GM23338 (cell line): Measurements from ENCODE around the gene ERN2. TPM values are rescaled to one million over a fixed set of nuclear protein-coding genes. Genes with fewer than 3 reads are reported as not detected.

Experiments used
- ATAC-seq: fragments of 200-7000 bp; cut with Tn5 transposase; 3 replicates; pipeline ENCODE4 v1.9.1; 2020
- DNase-seq: peaks from one replicate; pipeline ENCODE4 v3.0.0-alpha.2; 2015; ENCODE audit warnings: low spot score
- H2AFZ ChIP-seq: fragments of 200-600 bp; sonication (generic); 2 replicates; pipeline ENCODE4 v1.8.0; 2016; ENCODE audit warnings: antibody characterized with exemption, mild to moderate bottlenecking, moderate library complexity
- H3F3A ChIP-seq: fragments of 200-600 bp; sonication (generic); replicated peaks from 2 replicates; pipeline ENCODE4 v1.8.0; 2017; ENCODE audit warnings: antibody characterized with exemption, mixed run types, low read depth
- H3K27ac ChIP-seq: fragments of 200-600 bp; sonication (generic); 2 replicates; pipeline ENCODE4 v1.6.1; 2016; ENCODE audit warnings: low read depth
- H3K27me3 ChIP-seq: fragments of 200-600 bp; sonication (generic); 2 replicates; pipeline ENCODE4 v1.8.0; 2016; ENCODE audit warnings: mild to moderate bottlenecking, mixed run types, moderate library complexity; ENCODE audit not compliant: insufficient read depth
- H3K36me3 ChIP-seq: fragments of 200-600 bp; sonication (generic); 2 replicates; pipeline ENCODE4 v1.8.0; 2016; ENCODE audit warnings: mild to moderate bottlenecking; ENCODE audit not compliant: insufficient read depth
- H3K4me1 ChIP-seq: fragments of 200-600 bp; sonication (generic); 2 replicates; pipeline ENCODE4 v1.8.0; 2016; ENCODE audit warnings: mild to moderate bottlenecking, moderate library complexity; ENCODE audit not compliant: insufficient read depth
- H3K4me2 ChIP-seq: fragments of 200-600 bp; sonication (generic); 2 replicates; pipeline ENCODE4 v1.7.1; 2017; ENCODE audit warnings: mixed run types
- H3K4me3 ChIP-seq: fragments of 200-600 bp; sonication (generic); 2 replicates; pipeline ENCODE4 v1.6.1; 2016; ENCODE audit warnings: mixed run types
- H3K79me2 ChIP-seq: fragments of 200-600 bp; sonication (generic); replicated peaks from 2 replicates; pipeline ENCODE4 v1.8.0; 2017; ENCODE audit warnings: mild to moderate bottlenecking; ENCODE audit not compliant: insufficient read depth
- H3K9me2 ChIP-seq: fragments of 200-600 bp; sonication (generic); 2 replicates; pipeline ENCODE4 v1.8.0; 2017; ENCODE audit not compliant: insufficient read depth
- H4K20me1 ChIP-seq: fragments of 200-600 bp; sonication (generic); replicated peaks from 2 replicates; pipeline ENCODE4 v1.8.0; 2017; ENCODE audit warnings: mild to moderate bottlenecking; ENCODE audit not compliant: insufficient read depth
- H3K27ac Mint-ChIP-seq: 2 replicates; pipeline ENCODE4 v1.8.0; 2020; ENCODE audit warnings: inconsistent platforms, mild to moderate bottlenecking, moderate library complexity, mixed read lengths
- H3K27me3 Mint-ChIP-seq: 3 replicates; pipeline ENCODE4 v1.8.0; 2022; ENCODE audit warnings: low read depth, mild to moderate bottlenecking, moderate library complexity, mixed read lengths, inconsistent platforms; ENCODE audit not compliant: insufficient read depth, poor library complexity
- H3K36me3 Mint-ChIP-seq: 3 replicates; pipeline ENCODE4 v1.8.0; 2021; ENCODE audit warnings: low read depth, mild to moderate bottlenecking, inconsistent platforms, moderate library complexity, mixed read lengths
- H3K4me1 Mint-ChIP-seq: 3 replicates; pipeline ENCODE4 v1.8.0; 2020; ENCODE audit warnings: mild to moderate bottlenecking, inconsistent platforms, mixed read lengths
- H3K4me3 Mint-ChIP-seq: 3 replicates; pipeline ENCODE4 v1.8.0; 2021; ENCODE audit warnings: moderate library complexity, mild to moderate bottlenecking, inconsistent platforms, mixed read lengths
- H3K9me3 Mint-ChIP-seq: 3 replicates; pipeline ENCODE4 v1.8.0; 2020; ENCODE audit warnings: moderate library complexity, mild to moderate bottlenecking, inconsistent platforms, mixed read lengths
- CREB1 ChIP-seq: fragments of 250-450 bp; sonication (Bioruptor Pico); IDR thresholded peaks from 2 replicates; pipeline ENCODE4 v1.5.0; 2020; ENCODE audit warnings: low read depth, mild to moderate bottlenecking, moderate library complexity
- EZH2 ChIP-seq: fragments of 200-600 bp; sonication (generic); IDR thresholded peaks from one replicate; pipeline ENCODE4 v1.8.0; 2017; ENCODE audit warnings: antibody characterized with exemption, mild to moderate bottlenecking, low read depth; ENCODE audit not compliant: unreplicated experiment
- EZH2phosphoT487 ChIP-seq: fragments of 200-600 bp; sonication (generic); IDR thresholded peaks from one replicate; pipeline ENCODE4 v1.8.1; 2018; ENCODE audit warnings: antibody characterized with exemption; ENCODE audit not compliant: unreplicated experiment
- JUNB ChIP-seq: IDR thresholded peaks from one replicate; pipeline ENCODE4 v1.6.1; 2016; ENCODE audit warnings: antibody characterized with exemption; ENCODE audit not compliant: unreplicated experiment
- NANOG ChIP-seq: IDR thresholded peaks from 2 replicates; pipeline ENCODE4 v1.6.1; 2016; ENCODE audit warnings: antibody characterized with exemption, borderline replicate concordance
- POLR2AphosphoS5 ChIP-seq: IDR thresholded peaks from 2 replicates; pipeline ENCODE4 v1.6.1; 2016; ENCODE audit warnings: antibody characterized with exemption, low read depth
- STAT1 ChIP-seq: IDR thresholded peaks from one replicate; pipeline ENCODE4 v1.6.1; 2016; ENCODE audit warnings: antibody characterized with exemption; ENCODE audit not compliant: unreplicated experiment
- ZNF114 ChIP-seq: fragments of 250-450 bp; sonication (Bioruptor Pico); IDR thresholded peaks from 2 replicates; pipeline ENCODE4 v1.5.0; 2020; ENCODE audit warnings: mild to moderate bottlenecking, moderate library complexity
- ZNF331 ChIP-seq: fragments of 250-450 bp; sonication (Bioruptor Pico); IDR thresholded peaks from 2 replicates; pipeline ENCODE4 v1.5.0; 2020; ENCODE audit warnings: low read depth, mild to moderate bottlenecking, moderate library complexity
- ZNF462 ChIP-seq: fragments of 250-450 bp; sonication (Bioruptor Pico); IDR thresholded peaks from 2 replicates; pipeline ENCODE4 v1.5.0; 2020; ENCODE audit warnings: mild to moderate bottlenecking, moderate library complexity
- polyA plus RNA-seq: library from polyadenylated mRNA; unstranded; fragments of >200 nt; fragmentation: Nextera tagmentation; extraction: Ambion mirVana; gene quantifications from 2 replicates; pipeline ENCODE4 v1.2.1, GENCODE V29; 2016
- total RNA-seq: library from RNA; depleted of rRNA; stranded (reverse); fragments of >200 nt; shearing (Covaris generic); gene quantifications from 2 replicates; pipeline ENCODE4 v1.2.3, GENCODE V29; 2014
- TF ChIP-seq, protein P1 (sequence below): IDR thresholded peaks from one replicate; pipeline ENCODE4 v1.6.1; 2018; ENCODE audit warnings: antibody characterized with exemption; ENCODE audit not compliant: unreplicated experiment

The ERN2 gene
- total and polyA plus RNA-seq, 2 experiments from 2014 or later: 0.97 to 1.1 TPM

DNA sequence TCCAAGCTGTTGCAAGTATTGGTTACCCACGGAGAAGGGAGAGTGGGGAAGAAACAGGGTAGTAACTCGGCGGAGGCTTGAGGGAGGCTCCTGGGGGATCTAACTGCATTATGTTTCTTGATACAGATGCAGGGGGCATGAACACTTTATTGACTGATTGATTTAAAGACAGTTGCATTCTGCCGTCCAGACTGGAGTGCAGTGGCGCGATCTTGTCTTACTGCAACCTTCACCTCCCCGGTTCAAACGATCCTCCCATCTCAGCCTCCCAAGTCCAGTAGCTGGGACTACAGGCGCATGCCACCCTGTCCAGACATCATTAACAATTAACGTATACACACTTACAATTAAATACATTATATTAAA lies 15.1 kb upstream of the ERN2 start (continued):
- TF ChIP-seq, protein P1, sequence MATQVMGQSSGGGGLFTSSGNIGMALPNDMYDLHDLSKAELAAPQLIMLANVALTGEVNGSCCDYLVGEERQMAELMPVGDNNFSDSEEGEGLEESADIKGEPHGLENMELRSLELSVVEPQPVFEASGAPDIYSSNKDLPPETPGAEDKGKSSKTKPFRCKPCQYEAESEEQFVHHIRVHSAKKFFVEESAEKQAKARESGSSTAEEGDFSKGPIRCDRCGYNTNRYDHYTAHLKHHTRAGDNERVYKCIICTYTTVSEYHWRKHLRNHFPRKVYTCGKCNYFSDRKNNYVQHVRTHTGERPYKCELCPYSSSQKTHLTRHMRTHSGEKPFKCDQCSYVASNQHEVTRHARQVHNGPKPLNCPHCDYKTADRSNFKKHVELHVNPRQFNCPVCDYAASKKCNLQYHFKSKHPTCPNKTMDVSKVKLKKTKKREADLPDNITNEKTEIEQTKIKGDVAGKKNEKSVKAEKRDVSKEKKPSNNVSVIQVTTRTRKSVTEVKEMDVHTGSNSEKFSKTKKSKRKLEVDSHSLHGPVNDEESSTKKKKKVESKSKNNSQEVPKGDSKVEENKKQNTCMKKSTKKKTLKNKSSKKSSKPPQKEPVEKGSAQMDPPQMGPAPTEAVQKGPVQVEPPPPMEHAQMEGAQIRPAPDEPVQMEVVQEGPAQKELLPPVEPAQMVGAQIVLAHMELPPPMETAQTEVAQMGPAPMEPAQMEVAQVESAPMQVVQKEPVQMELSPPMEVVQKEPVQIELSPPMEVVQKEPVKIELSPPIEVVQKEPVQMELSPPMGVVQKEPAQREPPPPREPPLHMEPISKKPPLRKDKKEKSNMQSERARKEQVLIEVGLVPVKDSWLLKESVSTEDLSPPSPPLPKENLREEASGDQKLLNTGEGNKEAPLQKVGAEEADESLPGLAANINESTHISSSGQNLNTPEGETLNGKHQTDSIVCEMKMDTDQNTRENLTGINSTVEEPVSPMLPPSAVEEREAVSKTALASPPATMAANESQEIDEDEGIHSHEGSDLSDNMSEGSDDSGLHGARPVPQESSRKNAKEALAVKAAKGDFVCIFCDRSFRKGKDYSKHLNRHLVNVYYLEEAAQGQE: no peak
- TF ChIP-seq EZH2phosphoT487 (no peak), ZNF331 (CRISPR knock-in tag) (no peak), EZH2 (no peak), STAT1 (no peak), CREB1 (CRISPR knock-in tag) (no peak)

DNA sequence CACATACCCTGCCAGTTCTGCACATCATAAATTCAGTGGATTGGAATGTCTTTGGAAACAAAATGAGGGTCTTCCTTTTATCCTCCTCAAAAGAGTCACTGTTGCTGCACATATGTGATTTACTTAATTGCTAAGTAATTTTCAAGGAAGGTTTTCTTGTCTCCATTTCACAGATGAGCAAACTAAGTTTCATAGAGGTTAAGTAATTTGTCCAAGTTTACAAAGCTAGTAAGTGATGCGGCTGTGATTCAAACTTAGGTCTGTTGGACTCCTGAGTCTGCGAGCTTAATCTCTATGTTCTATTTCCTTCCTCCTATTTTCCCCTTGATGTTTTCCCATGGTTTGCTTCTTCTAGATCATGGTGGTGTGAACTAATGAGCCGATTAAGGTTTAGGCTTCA lies 13.7 kb upstream of the ERN2 start:
- Mint-ChIP-seq H3K9me3 (peaks cover 7% of the 10 kb centered on the region), H3K4me3 (no peak overlapping the region), H3K36me3 (peaks cover 6% of the 10 kb centered on the region; the same call in 1 of the 3 replicates), H3K27me3 (peaks cover 6% of the 10 kb centered on the region), H3K4me1 (peaks cover 11% of the 10 kb centered on the region), H3K27ac (no peak overlapping the region)
- Histone ChIP-seq H3K4me3 (no peak overlapping the region), H3K9me2 (0 out of 2 replicates have a peak, but pooled peaks cover 3% of the 10 kb centered on the region), H3F3A (no peaks in the 10 kb centered on the region), H4K20me1 (no peaks in the 10 kb centered on the region), H3K27ac (no peak overlapping the region), H2AFZ (no peak overlapping the region), H3K27me3 (no peaks in the 10 kb centered on the region), H3K79me2 (no peaks in the 10 kb centered on the region), H3K36me3 (no peaks in the 10 kb centered on the region), H3K4me1 (peaks cover 6% of the 10 kb centered on the region; the same call in 1 of the 2 replicates), H3K4me2 (no peak overlapping the region)
- DNase-seq (no peak), ATAC-seq (no peak)
- TF ChIP-seq STAT1 (no peak), POLR2AphosphoS5 (no peak), CREB1 (CRISPR knock-in tag) (no peak), ZNF114 (CRISPR knock-in tag) (no peak), JUNB (no peak), EZH2 (no peak), ZNF462 (CRISPR knock-in tag) (no peak), NANOG (no peak), ZNF331 (CRISPR knock-in tag) (no peak)
- TF ChIP-seq, protein P1: no peak
